ENCODE results near the gene GINM1. TPM values are rescaled to one million over a fixed set of nuclear protein-coding genes. Genes with fewer than 3 reads are reported as not detected.

Gene GINM1
- total and polyA plus RNA-seq, 2 of the 8 experiments (the other 6 are each of a cell fraction or from before 2014, with no cell fraction given) = 5.1 to 21.6 TPM

DNA sequence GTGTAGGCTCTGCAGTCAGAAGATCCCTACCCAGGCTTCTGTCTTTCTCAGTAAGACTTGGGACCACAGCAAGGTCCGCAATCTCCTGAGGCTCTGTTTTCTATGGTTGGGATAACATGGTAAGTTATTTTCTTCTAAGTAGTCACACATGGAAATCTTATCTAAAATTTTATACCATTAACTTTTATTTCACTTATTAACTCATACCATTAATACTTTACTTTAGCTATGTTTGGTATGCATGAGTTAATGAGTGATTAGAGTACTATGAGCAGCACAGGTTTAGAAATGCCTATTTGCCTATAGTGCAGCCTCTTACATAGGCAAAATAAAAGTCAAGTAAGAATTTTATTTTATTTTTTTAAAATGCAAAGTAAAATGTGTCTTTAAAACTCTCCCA is 27.2 kb downstream of the GINM1 start:
- no peak overlapping the region for H2BK12ac ChIP-seq (ENCODE audit: low read depth, low read length)
- H3K27me3 ChIP-seq (replicated peaks in 1 of 4; ENCODE audit: control insufficient read depth in 3 of 4, extremely low read depth in 1 of 4, insufficient read depth in 3 of 4, low read length in 3 of 4) = no peaks in the 10 kb centered on the region
- no peak overlapping the region for H3K23ac ChIP-seq (ENCODE audit: insufficient read length)
- no peaks in the 10 kb centered on the region for H3K23me2 ChIP-seq (ENCODE audit: low read depth, low read length)
- ChIA-PET POLR2A (ENCODE audit: partially characterized antibody) (interaction anchor here (0.7 to 2.0 kb wide), 3 partner anchors 16 to 82 kb away, joined by 3 to 8 read pairs (median 3); no protein-coding TSS in a partner anchor), CTCF (ENCODE audit: partially characterized antibody) (interaction anchor here (0.6 kb wide), 1 partner anchor 1298 kb away, joined by 3 read pairs; no protein-coding TSS in a partner anchor)
- no peak overlapping the region for H4K5ac ChIP-seq (ENCODE audit: insufficient read length, low read depth, low read length)
- FAIRE-seq = no peak
- no peak overlapping the region for H3K18ac ChIP-seq (ENCODE audit: extremely low read depth, low read length)
- H2BK5ac ChIP-seq (ENCODE audit: low read depth, low read length) = no peak overlapping the region
- H2AFZ ChIP-seq (ENCODE audit: low read length) = no peak overlapping the region
- peaks cover 0 to 1% of the 10 kb centered on the region in 2 experiments for H4K20me1 ChIP-seq (replicated peaks in 1 of 2; ENCODE audit: control insufficient read depth in 1 of 2, insufficient read depth in 2 of 2, low read length in 2 of 2)
- H3K56ac ChIP-seq (replicated peaks; ENCODE audit: insufficient read length, low read depth, low read length) = no peak overlapping the region
- H3K4me3 ChIP-seq (ENCODE audit: extremely low read depth in 1 of 4, insufficient read depth in 2 of 4, low read depth in 3 of 4, low read length in 4 of 4) = no peak overlapping the region
- H3K9ac ChIP-seq (replicated peaks in 1 of 4; ENCODE audit: extremely low read depth in 1 of 4, low read depth in 3 of 4, low read length in 3 of 4) = no peak overlapping the region
- WGBS, 2 experiments (ENCODE audit: extremely low coverage in 1 of 2, insufficient coverage in 1 of 2, insufficient read length in 1 of 2, insufficient replicate concordance in 2 of 2, low coverage in 1 of 2, low lambda C conversion rate in 2 of 2, missing lambda C conversion rate in 1 of 2) = 100% methylated on average over 1 of the region's 1 CpG; no CpG with 5 or more reads in 1 of the 2 experiments
- H3K79me2 ChIP-seq (ENCODE audit: control insufficient read depth in 1 of 2, insufficient read depth in 2 of 2, low read length in 2 of 2) = no peaks in the 10 kb centered on the region
- H3K4me1 ChIP-seq (replicated peaks in 1 of 4; ENCODE audit: control insufficient read depth in 3 of 4, insufficient read depth in 4 of 4, low read length in 3 of 4) = no peaks in the 10 kb centered on the region
- H2BK120ac ChIP-seq (replicated peaks; ENCODE audit: low read depth, low read length) = no peak overlapping the region
- no peak overlapping the region for H4K8ac ChIP-seq (ENCODE audit: extremely low read depth, insufficient read depth, low read length)
- H3K36me3 ChIP-seq (ENCODE audit: control insufficient read depth in 2 of 4, insufficient read depth in 4 of 4, low read length in 3 of 4) = peaks cover 13 to 50% (median 37%) of the 10 kb centered on the region in 4 experiments
- H2AK5ac ChIP-seq (ENCODE audit: low read depth, low read length) = no peak overlapping the region
- no peak overlapping the region for H3K4ac ChIP-seq (replicated peaks; ENCODE audit: insufficient read length, low read depth, low read length)
- no peak overlapping the region for H3K27ac ChIP-seq (ENCODE audit: low read depth, low read length)
- no peak overlapping the region for H4K91ac ChIP-seq (replicated peaks; ENCODE audit: insufficient read length, low read length)
- no peaks in the 10 kb centered on the region for H3K9me3 ChIP-seq (ENCODE audit: insufficient read depth in 2 of 2, low read depth in 1 of 2, low read length in 1 of 2)
- no peak overlapping the region for H2BK20ac ChIP-seq (ENCODE audit: low read length)
- no peak overlapping the region for H2BK15ac ChIP-seq (ENCODE audit: low read length)
- H3K79me1 ChIP-seq (ENCODE audit: low read depth, low read length) = no peaks in the 10 kb centered on the region
- DNase-seq (ENCODE audit: low read depth in 1 of 2, low spot score in 2 of 2) = no peak
- H3K4me2 ChIP-seq (ENCODE audit: insufficient read depth in 1 of 2, low read depth in 2 of 2, low read length in 2 of 2) = no peak overlapping the region
- no peak overlapping the region for H3K14ac ChIP-seq (ENCODE audit: insufficient read length)
- TF ChIP-seq NANOG (IDR thresholded peaks at IDR 0.05; ENCODE audit: insufficient read depth, low read depth, low read length, poor library complexity, severe bottlenecking) (no peak), RNF2 (IDR thresholded peaks at IDR 0.05; ENCODE audit: borderline replicate concordance, low read depth, low read length, missing control alignments, poor library complexity, severe bottlenecking) (no peak), TCF12 (IDR thresholded peaks at IDR 0.05; ENCODE audit: low read depth, low read length) (no peak)
- TF ChIP-seq, protein P1, sequence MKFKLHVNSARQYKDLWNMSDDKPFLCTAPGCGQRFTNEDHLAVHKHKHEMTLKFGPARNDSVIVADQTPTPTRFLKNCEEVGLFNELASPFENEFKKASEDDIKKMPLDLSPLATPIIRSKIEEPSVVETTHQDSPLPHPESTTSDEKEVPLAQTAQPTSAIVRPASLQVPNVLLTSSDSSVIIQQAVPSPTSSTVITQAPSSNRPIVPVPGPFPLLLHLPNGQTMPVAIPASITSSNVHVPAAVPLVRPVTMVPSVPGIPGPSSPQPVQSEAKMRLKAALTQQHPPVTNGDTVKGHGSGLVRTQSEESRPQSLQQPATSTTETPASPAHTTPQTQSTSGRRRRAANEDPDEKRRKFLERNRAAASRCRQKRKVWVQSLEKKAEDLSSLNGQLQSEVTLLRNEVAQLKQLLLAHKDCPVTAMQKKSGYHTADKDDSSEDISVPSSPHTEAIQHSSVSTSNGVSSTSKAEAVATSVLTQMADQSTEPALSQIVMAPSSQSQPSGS (IDR thresholded peaks at IDR 0.05; ENCODE audit: low read length) = no peak

Measured in H1 (cell line).